Stimulated activated CD4-positive, alpha-beta T cell treated with anti-CD3 and anti-CD28 coated beads, Interleukin-15, amount 100 ng/mL, for 48 hours (primary cell): ENCODE measurements around the gene SNN.

Experiments
- DNase-seq, 2 donors: peaks; one replicate each; pipeline ENCODE4 v3.0.0-alpha.2; 2020; ENCODE audit warnings: low read depth in 2 of 2

The SNN gene

GRCh38 chr16:11679941-11680911 is 12.0 kb downstream of the SNN start:
- no peak for DNase-seq

GRCh38 chr16:11681556-11681955 is 13.3 kb downstream of the SNN start:
- no peak for DNase-seq

- no peak for DNase-seq
Observed at GRCh38 chr16:11681976-11682654, 13.9 kb downstream of the SNN start.

- no peak for DNase-seq
Observed at GRCh38 chr16:11682655-11683096, 14.4 kb downstream of the SNN start.

GRCh38 chr16:11683145-11683544 is 14.9 kb downstream of the SNN start:
- DNase-seq: no peak

- DNase-seq: no peak
Observed at GRCh38 chr16:11684231-11685025, 16.2 kb downstream of the SNN start.

- DNase-seq: no peak
Observed at GRCh38 chr16:11685844-11686618, 17.8 kb downstream of the SNN start.

- DNase-seq: no peak
Observed at GRCh38 chr16:11686713-11687380, 18.6 kb downstream of the SNN start.

GRCh38 chr16:11687601-11688519 is 19.6 kb downstream of the SNN start:
- no peak for DNase-seq

- DNase-seq: no peak
Observed at GRCh38 chr16:11688520-11688886, 20.2 kb downstream of the SNN start.

- no peak for DNase-seq
Observed at GRCh38 chr16:11689031-11689840, 21.0 kb downstream of the SNN start.

- no peak for DNase-seq
Observed at GRCh38 chr16:11691235-11691634, 23.0 kb downstream of the SNN start.

- no peak for DNase-seq
Observed at GRCh38 chr16:11691771-11692170, 23.5 kb downstream of the SNN start.

- DNase-seq: no peak
Observed at GRCh38 chr16:11692171-11692570, 23.9 kb downstream of the SNN start.

- DNase-seq: no peak
Observed at GRCh38 chr16:11692651-11693050, 24.4 kb downstream of the SNN start.

- no peak for DNase-seq
Observed at GRCh38 chr16:11696266-11697012, 28.2 kb downstream of the SNN start.

GRCh38 chr16:11697319-11697718 is 29.1 kb downstream of the SNN start:
- DNase-seq: no peak

GRCh38 chr16:11698271-11698689 is 30.0 kb downstream of the SNN start:
- DNase-seq: peak in 1 of 2 donors; percentile 19
